Suppressor macrophage treated with lipopolysaccharide for 1 hour (primary cell): ENCODE results near the gene EPB41L2.
"Not testable (repeated sequence)": the region's sequence is repeated elsewhere in the genome, so short reads cannot be mapped to it uniquely, and the experiment has no call there.

Experiments used
- DNase-seq, 3 donors: peaks; one replicate each; pipeline ENCODE4 v3.0.0-alpha.2; 2020 to 2022

The EPB41L2 gene

GRCh38 chr6:131033631-131034030 lies 29.4 kb downstream of the EPB41L2 start:
- DNase-seq = no peak

GRCh38 chr6:131029626-131030297 lies 33.3 kb downstream of the EPB41L2 start:
- DNase-seq = peak in 1 of 3 donors; percentile 16

GRCh38 chr6:131027326-131027725 lies 35.7 kb downstream of the EPB41L2 start:
- DNase-seq = no peak

- DNase-seq = no peak
These were observed 36.8 kb downstream of the EPB41L2 start for GRCh38 chr6:131026243-131026642.

GRCh38 chr6:131024565-131024964 lies 38.5 kb downstream of the EPB41L2 start:
- no peak for DNase-seq

- no peak for DNase-seq
These were observed 39.1 kb downstream of the EPB41L2 start for GRCh38 chr6:131023834-131024504.

GRCh38 chr6:131022691-131023090 lies 40.4 kb downstream of the EPB41L2 start:
- DNase-seq = no peak

- no peak for DNase-seq
These were observed 45.1 kb downstream of the EPB41L2 start for GRCh38 chr6:131017962-131018361.

- DNase-seq = no peak
These were observed 47.3 kb downstream of the EPB41L2 start for GRCh38 chr6:131015630-131016263.

- no peak for DNase-seq
These were observed 47.9 kb downstream of the EPB41L2 start for GRCh38 chr6:131015025-131015591.

GRCh38 chr6:131014080-131014776 lies 48.8 kb downstream of the EPB41L2 start:
- no peak for DNase-seq

GRCh38 chr6:131013495-131013894 lies 49.5 kb downstream of the EPB41L2 start:
- no peak for DNase-seq

- DNase-seq = no peak
These were observed 53.3 kb downstream of the EPB41L2 start for GRCh38 chr6:131009790-131010189.

GRCh38 chr6:131008965-131009364 lies 54.1 kb downstream of the EPB41L2 start:
- DNase-seq = not testable (repeated sequence)

GRCh38 chr6:131007964-131008363 lies 55.1 kb downstream of the EPB41L2 start:
- not testable (repeated sequence) for DNase-seq

- no peak for DNase-seq
These were observed 55.8 kb downstream of the EPB41L2 start for GRCh38 chr6:131007286-131007685.

GRCh38 chr6:131005439-131006016 lies 57.5 kb downstream of the EPB41L2 start:
- no peak for DNase-seq

GRCh38 chr6:131004936-131005335 lies 58.1 kb downstream of the EPB41L2 start:
- DNase-seq = no peak

- DNase-seq = no peak
These were observed 58.7 kb downstream of the EPB41L2 start for GRCh38 chr6:131004387-131004755.

GRCh38 chr6:131003488-131004386 lies 59.3 kb downstream of the EPB41L2 start:
- no peak for DNase-seq

GRCh38 chr6:131002661-131002980 lies 60.4 kb downstream of the EPB41L2 start:
- DNase-seq = no peak
